ENCODE results near the gene SAMSN1. TPM values are rescaled to one million over a fixed set of nuclear protein-coding genes. Genes with fewer than 3 reads are reported as not detected.

Gene SAMSN1
- total and polyA plus RNA-seq, 12 donors: 0.28 to 12.8 (median 1.6) TPM

GRCh38 chr21:14593230-14593629 lies 47.1 kb upstream of the SAMSN1 start:
- TF ChIP-seq CTCF (IDR thresholded peaks at IDR 0.05): no peak
- intact Hi-C loops (cut with DNase I): loop anchor here in 1 of 10 donors (10.0 kb wide), 1 partner anchor 62 kb away; no protein-coding TSS in a partner anchor

GRCh38 chr21:14592296-14593000 lies 46.3 kb upstream of the SAMSN1 start:
- Histone ChIP-seq H3K4me1 (peaks cover 0 to 39% (median 0%) of the 10 kb centered on the region in 9 donors), H3K27ac (peak overlapping the region in 2 of 10 donors; percentile 13 to 90), H3K36me3 (no peaks in the 10 kb centered on the region), H3K9me3 (peaks cover 0 to 20% (median 0%) of the 10 kb centered on the region in 11 donors), H3K27me3 (no peaks in the 10 kb centered on the region), H3K4me3 (no peak overlapping the region)
- TF ChIP-seq CTCF (IDR thresholded peaks at IDR 0.05): no peak
- intact Hi-C loops (cut with DNase I): loop anchor here in 1 of 10 donors (10.0 kb wide), 1 partner anchor 62 kb away; no protein-coding TSS in a partner anchor
- 67 to 76% methylated on average over 4 of the region's 4 CpGs for WGBS, 2 donors
- DNase-seq (no peak), ATAC-seq (no peak)

More at GRCh38 chr21:14593230-14593629, 47.1 kb upstream of the SAMSN1 start:
- no peaks in the 10 kb centered on the region for H3K36me3 ChIP-seq
- peaks cover 0 to 39% (median 0%) of the 10 kb centered on the region in 9 donors for H3K4me1 ChIP-seq
- peaks cover 0 to 20% (median 0%) of the 10 kb centered on the region in 11 donors for H3K9me3 ChIP-seq
- ATAC-seq (no peak), DNase-seq (no peak)
- H3K27me3 ChIP-seq: no peaks in the 10 kb centered on the region
- H3K4me3 ChIP-seq: no peak overlapping the region
- peak overlapping the region in 1 of 10 donors; percentile 90 for H3K27ac ChIP-seq

- Histone ChIP-seq H3K4me1 (peaks cover 0 to 39% (median 0%) of the 10 kb centered on the region in 9 donors), H3K4me3 (no peak overlapping the region), H3K27ac (peak overlapping the region in 1 of 10 donors; percentile 90), H3K27me3 (no peaks in the 10 kb centered on the region), H3K36me3 (no peaks in the 10 kb centered on the region), H3K9me3 (peaks cover 0 to 19% (median 0%) of the 10 kb centered on the region in 11 donors)
- whole genome bisulfite sequencing, 2 donors: 74 to 79% methylated on average over 2 of the region's 2 CpGs
- intact Hi-C loops (cut with DNase I): loop anchor here in 1 of 10 donors (10.0 kb wide), 1 partner anchor 63 kb away; no protein-coding TSS in a partner anchor
- TF ChIP-seq CTCF (IDR thresholded peaks at IDR 0.05): no peak
- DNase-seq: peak in 1 of 2 donors; percentile 11
- peak in 6 of 8 donors; percentile 30 to 79 (median 48) for ATAC-seq
Measured at GRCh38 chr21:14591882-14592281, 45.8 kb upstream of the SAMSN1 start.

- Histone ChIP-seq H3K9me3 (peaks cover 0 to 14% (median 0%) of the 10 kb centered on the region in 11 donors), H3K27me3 (no peaks in the 10 kb centered on the region), H3K27ac (peak overlapping the region in 1 of 10 donors; percentile 90), H3K4me3 (no peak overlapping the region), H3K4me1 (peaks cover 0 to 39% (median 0%) of the 10 kb centered on the region in 9 donors), H3K36me3 (no peaks in the 10 kb centered on the region)
- no peak for ATAC-seq
- intact Hi-C loops (cut with DNase I): loop anchor here in 1 of 10 donors (10.0 kb wide), 1 partner anchor 63 kb away; no protein-coding TSS in a partner anchor
- DNase-seq: no peak
- TF ChIP-seq CTCF (IDR thresholded peaks at IDR 0.05): no peak
Measured at GRCh38 chr21:14591377-14591776, 45.3 kb upstream of the SAMSN1 start.

All from heart right ventricle (tissue), 16 donors.